HepG2 (cell line): Measurements from ENCODE around the gene AQP5. TPM values are rescaled to one million over a fixed set of nuclear protein-coding genes. Genes with fewer than 3 reads are reported as not detected.

Experiments
- AFF4 ChIP-seq: sonication (generic); formaldehyde crosslinking; IDR thresholded peaks from 2 replicates; pipeline ENCODE4 v1.4.0; 2020; ENCODE audit warnings: missing genetic modification reagents
- DPF2 ChIP-seq: sonication (generic); formaldehyde crosslinking; IDR thresholded peaks from 2 replicates; pipeline ENCODE4 v1.4.0; 2020; ENCODE audit warnings: mild to moderate bottlenecking, low read depth, missing genetic modification reagents, borderline replicate concordance
- EEA1 ChIP-seq: sonication (generic); formaldehyde crosslinking; IDR thresholded peaks from 2 replicates; pipeline ENCODE4 v1.5.1; 2020; ENCODE audit warnings: mild to moderate bottlenecking, missing genetic modification reagents, borderline replicate concordance
- ELF4 ChIP-seq: sonication (generic); formaldehyde crosslinking; IDR thresholded peaks from 2 replicates; pipeline ENCODE4 v1.5.0; 2020; ENCODE audit warnings: missing genetic modification reagents, mild to moderate bottlenecking, moderate library complexity, borderline replicate concordance
- MAX ChIP-seq: IDR thresholded peaks from 2 replicates; pipeline ENCODE4 v1.6.1; 2012; ENCODE audit warnings: inconsistent platforms
- NFE2L2 ChIP-seq: fragments of 150-350 bp; IDR thresholded peaks from 2 replicates; pipeline ENCODE4 v1.6.1; 2014; ENCODE audit warnings: low read length
- PBX3 ChIP-seq: sonication (generic); formaldehyde crosslinking; IDR thresholded peaks from 2 replicates; pipeline ENCODE4 v1.8.1; 2023; ENCODE audit warnings: missing genetic modification reagents, inconsistent platforms, borderline replicate concordance
- POGK ChIP-seq: sonication (generic); formaldehyde crosslinking; conservative IDR thresholded peaks from 2 replicates; pipeline ENCODE4 v1.8.0; 2022; ENCODE audit warnings: mild to moderate bottlenecking, moderate library complexity, missing genetic modification reagents
- RARG ChIP-seq: sonication (generic); formaldehyde crosslinking; IDR thresholded peaks from 2 replicates; pipeline ENCODE4 v1.4.0; 2020; ENCODE audit warnings: low read depth, mild to moderate bottlenecking, missing genetic modification reagents
- REXO4 ChIP-seq: sonication (generic); formaldehyde crosslinking; IDR thresholded peaks from 2 replicates; pipeline ENCODE4 v1.8.0; 2022; ENCODE audit warnings: missing genetic modification reagents, mild to moderate bottlenecking, borderline replicate concordance
- SMAD1 ChIP-seq: sonication (generic); formaldehyde crosslinking; IDR thresholded peaks from 2 replicates; pipeline ENCODE4 v1.4.0; 2020; ENCODE audit warnings: missing genetic modification reagents, low read depth, mild to moderate bottlenecking, borderline replicate concordance
- SMYD3 ChIP-seq: sonication (generic); formaldehyde crosslinking; IDR thresholded peaks from 2 replicates; pipeline ENCODE4 v1.8.1; 2023; ENCODE audit warnings: mild to moderate bottlenecking, missing genetic modification reagents
- SNAI1 ChIP-seq: sonication (generic); formaldehyde crosslinking; IDR thresholded peaks from 2 replicates; pipeline ENCODE4 v1.5.0; 2020; ENCODE audit warnings: mild to moderate bottlenecking, missing genetic modification reagents, borderline replicate concordance
- TBL1XR1 ChIP-seq: fragments of 150-350 bp; IDR thresholded peaks from 2 replicates; pipeline ENCODE4 v1.6.1; 2014; ENCODE audit warnings: borderline replicate concordance, low read length; ENCODE audit not compliant: partially characterized antibody
- U2AF1 ChIP-seq: fragments of 200-400 bp; formaldehyde crosslinking; optimal IDR thresholded peaks from 2 replicates; pipeline ENCODE3; 2017; ENCODE audit warnings: mild to moderate bottlenecking, low read depth, low read length
- ZNF451 ChIP-seq: sonication (generic); formaldehyde crosslinking; IDR thresholded peaks from 2 replicates; pipeline ENCODE4 v1.5.0; 2020; ENCODE audit warnings: mild to moderate bottlenecking, missing genetic modification reagents
- ZNF556 ChIP-seq: sonication (generic); formaldehyde crosslinking; IDR thresholded peaks from 2 replicates; pipeline ENCODE4 v1.4.0; 2020; ENCODE audit warnings: mild to moderate bottlenecking, missing genetic modification reagents, borderline replicate concordance
- ZNF773 ChIP-seq: sonication (generic); formaldehyde crosslinking; IDR thresholded peaks from 2 replicates; pipeline ENCODE4 v1.4.0; 2020; ENCODE audit warnings: missing genetic modification reagents, borderline replicate concordance
- ZNF792 ChIP-seq: IDR thresholded peaks from 2 replicates; pipeline ENCODE4 v1.6.1; 2016
- ZNF879 ChIP-seq: sonication (generic); formaldehyde crosslinking; IDR thresholded peaks from 2 replicates; pipeline ENCODE4 v1.8.1; 2023; ENCODE audit warnings: missing genetic modification reagents
- ZZZ3 ChIP-seq: sonication (generic); formaldehyde crosslinking; IDR thresholded peaks from 2 replicates; pipeline ENCODE4 v1.4.0; 2020; ENCODE audit warnings: missing genetic modification reagents, mild to moderate bottlenecking, borderline replicate concordance
- polyA plus RNA-seq, 8 experiments: library from polyadenylated mRNA; depleted of rRNA in 3 of 8; stranded (reverse) in 7 of 8; unstranded in 1 of 8; fragments of >200 nt; fragmentation: Illumina TruSeq in 4 of 8; extraction: Trizol in 4 of 8; gene quantifications; 2 replicates each; pipeline versions ENCODE4 v1.2.1 to v1.2.3, GENCODE V29; 2011 to 2016; ENCODE audit warnings: low read depth in 4 of 8, missing spikeins in 1 of 8, mixed read lengths in 1 of 8; ENCODE audit not compliant: insufficient read depth in 1 of 8
- total RNA-seq, 5 experiments: library from RNA; depleted of rRNA; stranded (reverse); fragments of >200 nt; fragmentation: Illumina TruSeq; extraction: Trizol; gene quantifications; 2 replicates each; pipeline ENCODE4 v1.2.3, GENCODE V29; 2016; ENCODE audit warnings: low read depth in 1 of 5
- TF ChIP-seq, protein P1 (sequence below): sonication (generic); formaldehyde crosslinking; IDR thresholded peaks from 2 replicates; pipeline ENCODE4 v1.5.0; 2020; ENCODE audit warnings: missing genetic modification reagents

AQP5 gene
- total and polyA plus RNA-seq, 2 of the 13 experiments (the other 11 are each of a cell fraction or from before 2014, with no cell fraction given) = not detected

GRCh38 chr12:49967042-49967776 lies 5.5 kb downstream of the AQP5 start (continued):
- TF ChIP-seq PBX3 (CRISPR knock-in tag) = no peak
- TF ChIP-seq SMYD3 = no peak
- TF ChIP-seq, protein P1, sequence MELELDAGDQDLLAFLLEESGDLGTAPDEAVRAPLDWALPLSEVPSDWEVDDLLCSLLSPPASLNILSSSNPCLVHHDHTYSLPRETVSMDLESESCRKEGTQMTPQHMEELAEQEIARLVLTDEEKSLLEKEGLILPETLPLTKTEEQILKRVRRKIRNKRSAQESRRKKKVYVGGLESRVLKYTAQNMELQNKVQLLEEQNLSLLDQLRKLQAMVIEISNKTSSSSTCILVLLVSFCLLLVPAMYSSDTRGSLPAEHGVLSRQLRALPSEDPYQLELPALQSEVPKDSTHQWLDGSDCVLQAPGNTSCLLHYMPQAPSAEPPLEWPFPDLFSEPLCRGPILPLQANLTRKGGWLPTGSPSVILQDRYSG (CRISPR knock-in tag) = no peak
- no peak; the same call in 1 of the 2 replicates for TF ChIP-seq POGK (CRISPR knock-in tag)
- no peak for TF ChIP-seq REXO4 (CRISPR knock-in tag)
- TF ChIP-seq ZNF451 (CRISPR knock-in tag) = peak; percentile 80; the same call in 1 of the 2 replicates
- TF ChIP-seq SMAD1 = peak; percentile 63; the same call in 1 of the 2 replicates
- no peak for TF ChIP-seq TBL1XR1
- TF ChIP-seq ZNF879 (CRISPR knock-in tag) = no peak
- TF ChIP-seq AFF4 (CRISPR knock-in tag) = no peak
- no peak for TF ChIP-seq ELF4 (CRISPR knock-in tag)
- no peak for TF ChIP-seq EEA1
- TF ChIP-seq ZNF556 = no peak
- TF ChIP-seq DPF2 (CRISPR knock-in tag) = no peak
- TF ChIP-seq NFE2L2 = no peak
- no peak for TF ChIP-seq U2AF1
- no peak for TF ChIP-seq ZNF773
- 0 out of 2 replicates have a peak, but pooled peaks have one; percentile 45 for TF ChIP-seq ZNF792 (CRISPR knock-in tag)
- peak; percentile 25; the same call in 1 of the 2 replicates for TF ChIP-seq MAX
- no peak for TF ChIP-seq SNAI1 (CRISPR knock-in tag)
- TF ChIP-seq ZZZ3 (CRISPR knock-in tag) = no peak; the same call in 1 of the 2 replicates
- TF ChIP-seq RARG (CRISPR knock-in tag) = no peak
